Measurements from ENCODE around the gene GATD1. TPM values are rescaled to one million over a fixed set of nuclear protein-coding genes. Genes with fewer than 3 reads are reported as not detected.

Gene GATD1
- total RNA-seq, 8 experiments from 2014 or later: 22.8 to 70.1 (median 38.0) TPM

GRCh38 chr11:727859-728748, 49.2 kb downstream of the GATD1 start:
- ATAC-seq (replicated peaks in 6 of 8): peak; percentile 72 to 87 (median 76)
- WGBS, 10 experiments: 13 to 58% methylated on average over 3 to 7 of the region's 31 CpGs; no CpG with 5 or more reads in 8 of the 10 experiments
- Histone ChIP-seq H3K4me3 (no peak overlapping the region), H3K4me1 (replicated peaks in 1 of 2) (peaks cover 9 to 20% of the 10 kb centered on the region in 2 donors), H3K27ac (no peak overlapping the region)
- in situ Hi-C loops (cut with MboI; ENCODE audit: low pct_unique_long_range_greater_than_20kb in 2 of 9, low sequenced_read_pairs in 9 of 9, unreplicated experiment in 9 of 9): no loop called here

- 100% methylated on average over 1 of the region's 12 CpGs; no CpG with 5 or more reads in 9 of the 10 experiments for WGBS, 10 experiments
- Histone ChIP-seq H3K4me3 (no peak overlapping the region), H3K27ac (no peak overlapping the region), H3K4me1 (replicated peaks in 1 of 2) (peaks cover 9 to 20% of the 10 kb centered on the region in 2 donors)
- ATAC-seq (replicated peaks in 6 of 8): peak in 2 of 8 experiments; percentile 1 to 2
- in situ Hi-C loops (cut with MboI; ENCODE audit: low pct_unique_long_range_greater_than_20kb in 2 of 9, low sequenced_read_pairs in 9 of 9, unreplicated experiment in 9 of 9): no loop called here
These were observed 50.0 kb downstream of the GATD1 start for GRCh38 chr11:727281-727701.

GRCh38 chr11:726278-727220, 50.7 kb downstream of the GATD1 start:
- H3K4me3 ChIP-seq: peak overlapping the region; percentile 2 to 23 (median 19)
- H3K27ac ChIP-seq: peak overlapping the region in 1 of 2 donors; percentile 3
- H3K4me1 ChIP-seq (replicated peaks in 1 of 2): peaks cover 15 to 27% of the 10 kb centered on the region in 2 donors
- 23% methylated on average over 4 of the region's 61 CpGs; no CpG with 5 or more reads in 9 of the 10 experiments for WGBS, 10 experiments
- in situ Hi-C loops (cut with MboI; ENCODE audit: low pct_unique_long_range_greater_than_20kb in 2 of 9, low sequenced_read_pairs in 9 of 9, unreplicated experiment in 9 of 9): no loop called here
- peak; percentile 20 to 63 (median 43) for ATAC-seq (replicated peaks in 6 of 8)

GRCh38 chr11:725624-726202, 51.6 kb downstream of the GATD1 start:
- ATAC-seq (replicated peaks in 6 of 8): peak in 3 of 8 experiments; percentile 6 to 9 (median 6)
- in situ Hi-C loops (cut with MboI; ENCODE audit: low pct_unique_long_range_greater_than_20kb in 2 of 9, low sequenced_read_pairs in 9 of 9, unreplicated experiment in 9 of 9): no loop called here
- no CpG with 5 or more reads among the region's 53 CpGs for whole genome bisulfite sequencing, 10 experiments
- Histone ChIP-seq H3K27ac (no peak overlapping the region), H3K4me3 (peak overlapping the region in 4 of 5 donors; percentile 13 to 23 (median 20)), H3K4me1 (replicated peaks in 1 of 2) (peaks cover 22 to 33% of the 10 kb centered on the region in 2 donors)

- H3K27ac ChIP-seq: no peak overlapping the region
- no peak overlapping the region for H3K4me3 ChIP-seq
- in situ Hi-C loops (cut with MboI; ENCODE audit: low pct_unique_long_range_greater_than_20kb in 2 of 9, low sequenced_read_pairs in 9 of 9, unreplicated experiment in 9 of 9): no loop called here
- H3K4me1 ChIP-seq (replicated peaks in 1 of 2): peaks cover 22 to 36% of the 10 kb centered on the region in 2 donors
- no peak for ATAC-seq (replicated peaks in 6 of 8)
- WGBS, 10 experiments: 10 to 96% (median 47%) methylated on average over 2 to 4 of the region's 18 CpGs; no CpG with 5 or more reads in 7 of the 10 experiments
These were observed 52.4 kb downstream of the GATD1 start for GRCh38 chr11:724778-725386.

DNA sequence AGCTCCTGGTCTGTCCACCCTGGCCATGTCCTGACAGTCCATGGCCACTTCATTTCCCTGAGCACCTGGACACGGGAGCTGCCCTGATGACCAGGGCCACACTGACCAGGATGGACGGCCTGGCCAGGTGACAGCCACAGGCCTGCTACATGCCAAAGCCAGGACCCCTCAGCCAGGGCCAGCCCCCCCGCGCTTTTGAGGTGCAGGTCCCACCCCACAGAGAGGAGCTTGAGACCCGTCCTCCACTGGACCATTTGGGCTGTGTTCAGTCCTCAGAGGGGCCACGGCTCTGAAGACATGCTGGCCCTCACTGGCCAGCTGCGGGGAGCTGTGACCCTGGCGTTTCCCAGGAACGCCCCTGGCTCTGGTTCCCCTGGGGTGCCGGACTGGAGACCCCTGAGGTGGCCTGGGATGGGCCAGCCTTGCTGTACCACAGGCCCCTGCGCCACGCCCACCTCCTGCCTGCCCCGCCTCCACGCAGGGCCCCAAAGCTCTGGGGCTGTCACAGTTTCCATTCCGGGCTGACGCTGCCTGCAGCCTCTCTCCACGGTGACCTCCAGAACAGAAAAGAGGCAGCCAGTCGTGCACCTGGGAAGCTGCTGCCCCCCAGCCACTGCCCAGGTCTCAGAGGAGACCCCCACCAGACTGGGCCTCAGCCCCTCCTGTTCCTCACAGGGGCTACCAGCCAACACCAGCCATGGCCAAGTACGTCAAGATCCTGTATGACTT, 53.1 kb downstream of the GATD1 start:
- no peak overlapping the region for H3K4me3 ChIP-seq
- in situ Hi-C loops (cut with MboI; ENCODE audit: low pct_unique_long_range_greater_than_20kb in 2 of 9, low sequenced_read_pairs in 9 of 9, unreplicated experiment in 9 of 9): no loop called here
- no peak for ATAC-seq (replicated peaks in 6 of 8)
- no peak overlapping the region for H3K27ac ChIP-seq
- WGBS, 10 experiments: 10 to 30% methylated on average over 2 of the region's 19 CpGs; no CpG with 5 or more reads in 8 of the 10 experiments
- H3K4me1 ChIP-seq (replicated peaks in 1 of 2): peaks cover 22 to 36% of the 10 kb centered on the region in 2 donors

DNA sequence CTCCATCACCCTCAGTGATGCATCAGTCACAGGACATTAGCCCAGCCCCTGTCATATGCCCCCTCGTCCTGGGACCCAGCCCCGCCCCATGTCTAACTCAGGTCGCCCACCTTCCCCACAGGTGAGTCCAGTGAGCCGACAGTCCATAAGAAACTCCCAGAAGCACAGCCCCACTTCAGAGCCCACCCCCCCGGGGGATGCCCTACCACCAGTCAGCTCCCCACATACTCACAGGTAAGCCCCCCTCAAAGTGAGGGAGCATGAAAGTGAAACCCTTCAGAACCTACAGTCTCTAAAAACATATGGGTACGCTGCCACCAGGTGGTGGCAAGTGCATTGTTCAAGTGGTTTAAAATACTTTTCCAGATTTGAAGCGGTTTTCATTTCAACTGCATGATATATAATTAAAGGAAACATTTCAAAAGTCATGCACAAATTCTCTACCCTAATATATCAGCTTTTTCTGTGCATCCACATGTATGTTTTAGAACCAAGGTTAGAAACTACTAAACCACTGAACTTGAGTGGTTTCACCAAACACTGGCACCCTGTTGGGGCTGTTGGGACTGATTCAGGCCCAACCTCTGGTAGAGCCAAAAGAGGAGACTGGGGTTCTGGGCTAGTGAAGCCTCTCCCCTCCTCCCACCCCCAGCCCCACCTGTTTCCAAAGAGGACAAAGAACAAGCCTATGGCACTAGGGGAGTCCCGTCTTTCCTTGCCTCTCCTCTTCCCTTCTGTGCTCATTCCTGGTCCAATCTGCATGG, 54.0 kb downstream of the GATD1 start:
- Histone ChIP-seq H3K4me1 (replicated peaks in 1 of 2) (peaks cover 22 to 36% of the 10 kb centered on the region in 2 donors), H3K27ac (no peak overlapping the region), H3K4me3 (no peak overlapping the region)
- 0 to 67% (median 7%) methylated on average over 1 to 2 of the region's 8 CpGs; no CpG with 5 or more reads in 4 of the 10 experiments for WGBS, 10 experiments
- peak in 1 of 8 experiments; percentile 11 for ATAC-seq (replicated peaks in 6 of 8)
- in situ Hi-C loops (cut with MboI; ENCODE audit: low pct_unique_long_range_greater_than_20kb in 2 of 9, low sequenced_read_pairs in 9 of 9, unreplicated experiment in 9 of 9): no loop called here

DNA sequence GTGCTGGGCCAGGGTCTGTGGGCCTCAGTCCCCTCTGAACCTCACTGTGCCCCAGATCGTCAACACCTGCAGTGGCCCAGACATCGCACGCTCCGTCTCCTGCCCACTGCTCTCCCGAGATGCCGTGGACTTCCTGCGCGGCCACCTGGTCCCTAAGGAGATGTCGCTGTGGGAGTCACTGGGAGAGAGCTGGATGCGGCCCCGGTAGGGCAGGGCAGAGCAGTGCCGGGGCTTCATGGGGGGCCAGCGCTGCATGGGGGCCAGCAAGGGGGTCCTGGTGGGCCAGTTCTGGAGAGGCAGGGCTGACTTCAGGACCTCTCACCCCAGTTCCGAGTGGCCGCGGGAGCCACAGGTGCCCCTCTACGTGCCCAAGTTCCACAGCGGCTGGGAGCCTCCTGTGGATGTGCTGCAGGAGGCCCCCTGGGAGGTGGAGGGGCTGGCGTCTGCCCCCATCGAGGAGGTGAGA, 54.9 kb downstream of the GATD1 start:
- 36% methylated on average over 6 of the region's 20 CpGs; no CpG with 5 or more reads in 9 of the 10 experiments for WGBS, 10 experiments
- no peak overlapping the region for H3K4me3 ChIP-seq
- ATAC-seq (replicated peaks in 6 of 8): no peak
- in situ Hi-C loops (cut with MboI; ENCODE audit: low pct_unique_long_range_greater_than_20kb in 2 of 9, low sequenced_read_pairs in 9 of 9, unreplicated experiment in 9 of 9): no loop called here
- peaks cover 22 to 33% of the 10 kb centered on the region in 2 donors for H3K4me1 ChIP-seq (replicated peaks in 1 of 2)
- no peak overlapping the region for H3K27ac ChIP-seq

DNA sequence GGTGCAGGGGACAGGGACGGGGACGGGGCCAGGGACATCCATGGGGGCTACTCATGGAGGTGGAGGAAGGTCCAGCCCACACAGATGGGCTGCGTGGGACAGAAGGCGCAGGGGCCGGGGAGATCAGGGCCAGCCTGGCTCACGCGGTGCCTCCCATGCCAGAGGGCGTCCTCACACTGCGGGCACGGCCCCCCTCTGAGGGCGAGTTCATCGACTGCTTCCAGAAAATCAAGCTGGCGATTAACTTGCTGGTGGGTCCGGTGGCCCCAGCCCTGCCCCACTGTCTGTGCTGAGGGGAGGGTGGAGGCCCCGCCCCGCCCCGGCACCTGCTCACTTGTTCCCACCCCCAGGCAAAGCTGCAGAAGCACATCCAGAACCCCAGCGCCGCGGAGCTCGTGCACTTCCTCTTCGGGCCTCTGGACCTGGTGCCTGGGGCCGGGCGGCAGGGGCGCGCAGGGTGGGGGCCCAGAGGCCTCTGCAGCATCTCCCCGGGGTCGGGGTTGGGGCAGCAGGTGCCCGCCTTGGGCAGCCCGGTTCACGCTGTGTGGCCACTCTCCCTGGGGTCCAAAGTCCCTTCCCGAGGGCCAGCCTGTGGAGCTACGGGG, 55.4 kb downstream of the GATD1 start:
- H3K4me1 ChIP-seq (replicated peaks in 1 of 2): peaks cover 22 to 33% of the 10 kb centered on the region in 2 donors
- H3K4me3 ChIP-seq: no peak overlapping the region
- no peak overlapping the region for H3K27ac ChIP-seq
- 20% methylated on average over 2 of the region's 33 CpGs; no CpG with 5 or more reads in 9 of the 10 experiments for WGBS, 10 experiments
- in situ Hi-C loops (cut with MboI; ENCODE audit: low pct_unique_long_range_greater_than_20kb in 2 of 9, low sequenced_read_pairs in 9 of 9, unreplicated experiment in 9 of 9): no loop called here
- peak in 2 of 8 experiments; percentile 13 to 17 for ATAC-seq (replicated peaks in 6 of 8)

DNA sequence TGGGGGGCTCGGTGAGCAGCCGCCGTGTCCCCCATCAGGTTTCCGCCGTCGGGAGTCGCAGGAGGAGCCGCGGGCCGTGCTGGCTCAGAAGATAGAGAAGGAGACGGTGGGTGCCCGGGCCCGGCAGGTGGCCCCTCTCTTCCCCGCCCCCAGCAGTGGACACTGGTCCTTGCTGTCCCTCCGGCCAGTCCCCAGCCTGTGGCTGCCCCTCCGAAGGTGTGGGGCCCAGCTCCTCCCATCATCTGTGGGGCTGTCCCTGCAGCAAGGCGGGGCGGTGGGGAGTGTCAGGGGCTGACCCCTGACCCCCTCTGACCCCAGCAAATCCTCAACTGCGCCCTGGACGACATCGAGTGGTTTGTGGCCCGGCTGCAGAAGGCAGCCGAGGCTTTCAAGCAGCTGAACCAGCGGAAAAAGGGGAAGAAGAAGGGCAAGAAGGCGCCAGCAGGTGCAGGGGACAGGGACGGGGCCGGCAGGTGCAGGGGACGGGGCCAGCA, 56.0 kb downstream of the GATD1 start:
- no peak overlapping the region for H3K27ac ChIP-seq
- peak overlapping the region in 1 of 5 donors; percentile 14 for H3K4me3 ChIP-seq
- in situ Hi-C loops (cut with MboI; ENCODE audit: low pct_unique_long_range_greater_than_20kb in 2 of 9, low sequenced_read_pairs in 9 of 9, unreplicated experiment in 9 of 9): no loop called here
- no peak for ATAC-seq (replicated peaks in 6 of 8)
- whole genome bisulfite sequencing, 10 experiments: 100% methylated on average over 1 of the region's 28 CpGs; no CpG with 5 or more reads in 9 of the 10 experiments
- peaks cover 22 to 27% of the 10 kb centered on the region in 2 donors for H3K4me1 ChIP-seq (replicated peaks in 1 of 2)
